Measurements from ENCODE around the gene DDX42.
"Not testable (repeated sequence)": the region's sequence is repeated elsewhere in the genome, so short reads cannot be mapped to it uniquely, and the experiment has no call there.

DDX42 gene

DNA sequence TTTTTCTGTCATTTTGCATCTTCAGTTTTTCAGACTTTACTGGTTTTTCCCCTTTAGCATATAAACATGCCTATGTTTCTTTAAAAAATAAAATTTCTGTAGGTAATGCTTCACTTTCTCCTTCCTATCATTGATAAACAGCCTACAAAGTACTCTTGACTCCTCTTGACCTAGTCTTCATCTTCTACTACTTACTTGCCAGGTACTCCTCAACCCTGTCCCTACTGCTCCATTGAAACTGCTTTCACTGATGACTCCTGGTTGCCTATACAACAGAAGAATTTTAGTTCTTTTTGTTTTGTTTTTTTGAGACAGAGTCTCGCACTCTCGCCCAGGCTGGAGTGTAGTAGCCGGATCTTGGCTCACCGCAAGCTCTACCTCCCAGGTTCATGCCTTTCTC lies 7.0 kb downstream of the DDX42 start:
- no peak for DNase-seq (ENCODE audit: low read depth in 3 of 3)

GRCh38 chr17:63783522-63783921 lies 9.6 kb downstream of the DDX42 start:
- no peak for DNase-seq (ENCODE audit: low read depth in 3 of 3)

GRCh38 chr17:63785556-63785955 lies 11.6 kb downstream of the DDX42 start:
- no peak for DNase-seq (ENCODE audit: low read depth in 3 of 3)

DNA sequence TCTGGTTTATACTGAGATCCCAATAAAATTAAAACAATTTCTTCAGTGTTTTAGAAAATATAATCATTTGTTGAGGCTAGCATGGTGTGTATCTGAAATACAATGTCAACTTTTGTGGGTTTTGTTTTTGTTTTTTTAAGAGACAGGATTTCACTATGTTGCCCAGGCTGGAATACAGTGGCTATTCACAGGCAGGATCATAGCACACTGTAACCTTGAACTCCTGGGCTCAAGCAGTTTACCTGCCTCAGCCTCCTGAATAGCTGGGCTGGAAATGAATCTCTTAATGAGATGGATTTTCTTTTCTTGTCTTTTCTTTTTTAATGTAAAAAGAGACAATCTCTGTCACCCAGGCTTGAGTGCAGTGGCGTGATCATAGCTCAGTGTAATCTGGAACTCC lies 12.1 kb downstream of the DDX42 start:
- DNase-seq (ENCODE audit: low read depth in 3 of 3), result no peak

DNA sequence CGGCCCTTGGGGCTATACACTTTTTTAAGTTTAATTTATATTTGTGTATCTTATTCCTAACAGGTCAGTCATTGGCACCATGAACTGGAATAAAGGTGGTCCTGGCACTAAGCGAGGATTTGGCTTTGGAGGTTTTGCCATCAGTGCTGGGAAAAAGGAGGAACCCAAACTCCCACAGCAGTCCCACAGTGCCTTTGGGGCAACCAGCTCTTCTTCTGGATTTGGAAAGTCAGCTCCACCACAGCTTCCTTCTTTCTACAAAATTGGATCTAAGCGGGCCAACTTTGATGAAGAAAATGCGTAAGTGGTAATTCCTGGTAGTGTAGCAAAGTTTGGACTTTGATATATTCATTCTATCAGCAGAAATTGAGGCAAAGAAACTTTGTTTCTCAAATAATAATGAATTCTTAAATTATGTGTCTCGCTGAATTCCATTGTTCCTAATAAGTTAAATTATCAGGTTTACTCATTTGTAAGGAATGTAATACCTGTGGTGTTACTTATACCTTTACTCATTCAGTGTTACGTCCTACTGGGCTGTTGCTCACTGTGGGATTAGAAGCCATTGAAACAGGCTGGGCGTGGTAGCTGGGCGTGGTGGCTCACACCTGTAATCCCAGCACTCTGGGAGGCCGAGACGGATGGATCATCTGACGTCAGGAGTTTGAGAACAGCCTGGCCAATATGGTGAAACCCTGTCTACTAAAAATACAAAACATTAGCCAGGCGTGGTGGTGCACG lies 13.2 kb downstream of the DDX42 start:
- no peak for DNase-seq (ENCODE audit: low read depth in 3 of 3)

GRCh38 chr17:63790057-63790456 lies 16.1 kb downstream of the DDX42 start:
- no peak for DNase-seq (ENCODE audit: low read depth in 3 of 3)

- DNase-seq (ENCODE audit: low read depth in 3 of 3), result no peak
Measured at GRCh38 chr17:63792055-63792729, 18.2 kb downstream of the DDX42 start.

GRCh38 chr17:63796375-63796774 lies 22.4 kb downstream of the DDX42 start:
- not testable (repeated sequence) for DNase-seq (ENCODE audit: low read depth in 3 of 3)

DNA sequence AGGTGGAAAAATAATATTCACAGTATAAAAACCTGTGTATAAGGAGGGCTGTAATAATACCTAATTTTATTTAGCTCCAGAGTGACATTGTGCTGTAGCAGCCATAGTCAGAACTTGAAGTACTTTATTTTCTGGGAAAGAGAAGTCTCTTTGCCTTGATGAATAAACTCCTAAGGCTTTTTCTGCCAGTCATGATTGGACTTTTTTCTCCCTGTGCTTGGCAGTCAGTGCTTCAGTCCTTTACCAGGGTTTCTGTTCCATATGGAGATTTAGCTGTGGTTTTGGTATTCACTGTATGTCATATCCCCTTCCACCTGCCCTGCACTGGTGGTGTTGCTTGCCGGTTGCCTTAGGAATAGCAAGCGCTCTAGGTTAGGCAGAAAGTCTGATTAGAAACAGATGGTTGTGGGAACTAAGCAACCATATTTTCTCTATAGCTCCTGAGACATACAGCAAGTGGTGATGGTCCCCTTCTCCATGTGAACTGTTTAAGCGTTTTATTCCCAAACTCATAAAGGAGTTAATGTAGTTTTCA lies 24.7 kb downstream of the DDX42 start:
- DNase-seq (ENCODE audit: low read depth in 3 of 3), result no peak

DNA sequence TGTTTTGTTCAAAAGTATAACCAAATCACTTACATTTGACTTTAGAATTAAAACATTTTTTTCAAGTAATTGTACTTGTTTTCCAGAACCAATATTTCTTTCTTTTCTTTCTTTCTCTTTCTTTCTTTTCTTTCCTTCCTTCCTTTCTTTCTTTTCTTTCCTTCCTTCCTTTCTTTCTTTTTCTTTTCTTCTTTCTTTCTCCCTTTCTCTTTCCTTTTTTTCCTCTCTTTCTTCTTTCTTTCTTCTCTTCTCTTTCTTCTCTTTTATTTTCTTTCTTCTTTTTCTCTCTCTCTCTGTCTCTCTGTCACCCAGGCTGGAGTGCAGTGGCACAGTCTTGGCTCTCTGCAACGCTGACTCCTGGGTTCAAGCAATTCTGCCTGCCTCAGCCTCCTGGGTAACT lies 26.8 kb downstream of the DDX42 start:
- no peak for DNase-seq (ENCODE audit: low read depth in 3 of 3)

GRCh38 chr17:63804328-63804727 lies 30.4 kb downstream of the DDX42 start:
- DNase-seq (ENCODE audit: low read depth in 3 of 3), result no peak

GRCh38 chr17:63805591-63805990 lies 31.6 kb downstream of the DDX42 start:
- DNase-seq (ENCODE audit: low read depth in 3 of 3), result no peak

DNA sequence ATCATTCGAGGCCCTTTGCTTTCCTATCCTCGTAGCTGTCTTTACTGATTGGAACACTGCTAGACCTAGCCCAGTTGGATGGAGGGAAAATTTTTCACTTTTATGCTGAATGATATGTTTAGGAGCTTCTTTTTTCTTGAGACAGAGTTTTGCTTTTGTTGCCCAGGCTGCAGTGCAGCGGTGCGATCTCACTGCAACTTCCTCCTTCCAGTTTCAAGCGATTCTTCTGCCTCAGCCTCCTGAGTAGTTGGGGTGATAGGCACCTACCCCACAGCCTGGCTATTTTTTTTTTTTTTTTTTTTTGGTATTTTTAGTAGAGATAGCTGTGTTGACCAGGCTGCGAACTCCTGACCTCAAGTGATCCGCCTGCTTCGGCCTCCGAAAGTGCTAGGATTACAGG lies 36.0 kb downstream of the DDX42 start:
- no peak for DNase-seq (ENCODE audit: low read depth in 3 of 3)

GRCh38 chr17:63816123-63816522 lies 42.2 kb downstream of the DDX42 start:
- no peak for DNase-seq (ENCODE audit: low read depth in 3 of 3)

GRCh38 chr17:63816669-63817068 lies 42.7 kb downstream of the DDX42 start:
- no peak for DNase-seq (ENCODE audit: low read depth in 3 of 3)

GRCh38 chr17:63817736-63818385 lies 43.9 kb downstream of the DDX42 start:
- DNase-seq (ENCODE audit: low read depth in 3 of 3), result no peak

DNA sequence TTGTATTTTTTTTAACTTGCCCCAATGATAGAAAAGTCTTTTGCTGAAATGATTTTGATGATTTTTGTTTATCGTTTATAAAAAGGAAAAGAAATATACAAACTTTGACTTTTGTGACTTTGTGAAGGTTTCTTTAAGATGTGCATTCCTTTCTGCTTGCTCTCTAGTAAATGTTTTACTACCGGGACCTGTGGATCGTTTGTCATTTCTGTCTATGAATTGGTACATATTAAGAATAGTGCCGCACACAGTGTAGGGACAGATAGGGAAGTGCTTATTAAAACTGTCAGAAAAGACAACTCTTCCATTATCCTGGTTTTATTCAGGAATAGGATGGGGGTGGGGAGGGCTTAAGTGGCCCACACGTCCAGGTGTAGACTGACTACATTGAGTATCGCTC lies 45.2 kb downstream of the DDX42 start:
- DNase-seq (ENCODE audit: low read depth in 3 of 3), result no peak

DNA sequence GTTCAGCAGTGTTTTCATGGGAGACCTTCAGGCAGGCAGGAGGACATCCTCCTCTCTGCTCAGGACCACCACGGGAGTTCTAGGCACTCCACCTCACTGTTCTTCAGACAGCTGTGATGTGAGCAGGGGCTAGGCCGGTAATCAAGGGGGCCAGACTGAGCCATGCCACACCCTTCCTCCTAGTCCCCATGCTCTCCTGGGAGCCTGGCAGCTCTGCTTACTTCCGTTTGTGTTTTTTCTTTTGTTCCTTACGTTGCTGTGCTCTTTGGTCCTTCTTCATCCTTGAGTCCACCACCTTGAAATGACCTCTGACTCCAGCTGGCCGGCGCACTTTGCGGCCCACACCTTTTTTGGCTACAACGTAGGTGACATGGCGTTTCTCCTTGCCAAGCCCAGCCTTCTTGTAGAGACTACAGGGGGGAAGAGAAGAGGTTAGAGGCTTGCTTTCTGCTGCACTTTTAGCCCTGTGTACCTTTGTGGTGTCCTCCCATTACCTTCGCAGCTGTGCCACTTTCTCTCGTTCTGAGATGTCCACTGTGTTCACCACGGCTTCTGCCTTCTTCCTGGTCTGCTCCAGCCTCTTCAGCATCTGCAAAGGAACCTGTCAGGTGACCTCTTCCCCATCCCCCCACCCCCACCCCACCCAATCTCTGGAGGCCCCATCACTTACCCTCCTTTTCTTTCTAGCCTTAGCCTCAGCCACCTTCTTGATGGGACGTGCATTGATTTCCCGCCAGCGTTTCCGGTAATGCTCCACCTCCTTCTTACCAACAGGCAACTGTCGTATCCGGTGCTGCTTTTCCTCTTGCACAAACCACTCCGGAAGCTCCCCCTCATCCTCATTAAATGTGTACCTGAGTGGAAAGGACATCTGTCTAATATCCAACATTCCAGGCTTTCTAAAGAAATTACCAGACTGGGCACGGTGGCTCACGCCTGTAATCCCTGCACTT lies 45.9 kb downstream of the DDX42 start:
- no peak for DNase-seq (ENCODE audit: low read depth in 3 of 3)

DNA sequence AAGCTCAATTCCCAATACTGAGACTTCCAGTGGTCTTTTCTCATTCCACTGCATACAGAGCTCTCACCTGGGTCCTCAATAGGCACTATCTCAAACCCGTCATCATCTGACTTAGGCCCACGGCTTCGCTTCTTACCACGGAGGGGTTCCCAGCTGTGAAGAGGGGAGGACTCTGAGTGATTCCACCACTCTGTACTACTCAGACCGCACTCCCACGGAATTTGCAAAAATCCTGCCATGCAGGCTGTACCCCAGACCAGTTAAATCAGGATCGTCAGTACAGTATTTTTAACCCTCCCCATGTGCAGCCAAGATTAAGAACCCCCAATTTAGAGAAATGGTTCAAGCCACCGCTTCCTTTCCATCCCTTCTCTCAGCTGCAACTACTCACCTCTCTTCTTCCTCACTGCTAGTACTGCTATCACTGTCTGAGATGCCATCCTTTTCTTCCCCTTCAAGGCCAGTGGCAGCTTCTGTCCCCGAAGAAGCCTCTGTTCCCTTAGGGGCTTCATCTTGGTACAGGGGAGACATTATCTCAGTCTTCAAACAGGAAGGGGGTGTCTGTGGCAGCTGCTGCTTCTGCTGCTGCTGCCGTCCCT lies 47.1 kb downstream of the DDX42 start:
- no peak for DNase-seq (ENCODE audit: low read depth in 3 of 3)

DNA sequence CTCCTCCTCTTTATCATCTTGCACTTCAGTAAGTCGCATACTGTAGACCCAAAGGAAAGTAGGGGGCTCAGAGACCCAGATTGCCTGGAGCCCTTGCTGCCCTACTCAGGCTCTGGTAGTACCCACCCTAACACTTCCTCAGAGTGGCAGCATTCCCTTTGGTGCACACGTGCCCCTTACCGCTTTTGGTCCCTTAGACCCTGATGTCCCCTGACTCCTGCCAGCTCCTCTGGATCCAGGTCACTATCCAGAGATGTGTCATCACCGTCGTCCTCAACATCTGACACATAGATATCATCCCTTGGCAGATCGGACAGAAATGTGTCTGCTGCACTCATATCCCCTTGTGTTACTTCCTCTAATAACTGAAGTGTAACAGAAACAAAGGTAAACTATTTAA lies 47.8 kb downstream of the DDX42 start:
- no peak for DNase-seq (ENCODE audit: low read depth in 3 of 3)

- DNase-seq (ENCODE audit: low read depth in 3 of 3), result no peak
Measured at GRCh38 chr17:63822537-63822936, 48.6 kb downstream of the DDX42 start.
